DMS79 (cell line): ENCODE measurements around the gene CDC37L1.

Source experiments
- DNase-seq: peaks from one replicate; lab custom pipeline; 2025; lab: John Stamatoyannopoulos, UW

Gene CDC37L1

DNA sequence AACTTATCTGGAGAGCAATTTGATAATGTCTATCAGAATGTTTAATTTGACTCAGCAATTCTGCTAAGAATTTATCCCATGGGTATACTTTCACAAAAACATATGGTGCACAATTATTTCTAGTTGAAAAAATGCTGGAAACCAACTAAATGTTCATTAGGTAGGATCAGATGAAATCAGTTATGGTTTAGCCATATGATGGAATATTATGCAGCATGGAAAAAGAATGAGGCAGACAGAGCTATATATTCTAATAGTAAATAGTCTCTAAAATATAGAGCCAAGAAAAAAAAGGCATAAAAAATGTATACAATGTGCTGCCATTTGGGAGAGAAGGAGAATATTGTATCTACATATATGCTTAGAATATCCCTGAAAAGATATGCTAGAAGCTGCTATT is 9.5 kb upstream of the CDC37L1 start:
- DNase-seq = no peak

DNA sequence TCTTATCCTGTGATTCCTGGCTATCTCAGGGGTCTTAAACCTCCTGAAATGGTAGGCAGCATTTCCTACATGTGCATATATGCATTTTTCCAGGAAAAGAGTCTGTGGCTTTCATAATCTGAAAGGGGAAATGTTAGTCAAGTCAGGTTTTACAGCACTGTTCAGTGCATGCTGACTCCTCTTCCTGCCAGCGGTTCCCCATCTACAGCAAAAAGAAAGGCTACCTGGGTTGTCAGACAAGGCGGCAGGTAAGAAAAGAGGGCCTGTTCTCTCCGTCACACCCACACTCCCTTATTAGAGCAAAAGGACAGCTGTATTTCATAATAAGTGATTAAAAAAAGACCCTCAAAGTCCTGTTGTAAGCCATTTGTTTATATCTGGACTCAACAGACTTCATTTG is 8.8 kb upstream of the CDC37L1 start:
- DNase-seq = no peak

DNA sequence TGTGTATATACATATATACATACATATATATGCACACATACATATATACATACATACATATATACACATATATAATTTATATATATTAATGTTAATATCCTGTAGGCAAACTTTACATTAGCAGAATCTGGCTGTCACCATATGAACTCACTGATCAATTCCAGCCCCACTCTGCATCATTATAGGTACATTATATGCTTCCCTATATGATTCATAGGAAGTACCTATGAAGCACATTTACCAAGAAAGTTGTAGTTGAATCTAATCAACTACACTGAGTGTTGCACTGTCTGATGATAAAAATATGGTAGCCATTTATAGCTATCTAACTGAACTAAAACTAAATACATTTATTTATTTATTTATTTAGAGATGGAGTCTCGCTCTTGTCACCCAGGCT is 7.6 kb upstream of the CDC37L1 start:
- DNase-seq = no peak

DNA sequence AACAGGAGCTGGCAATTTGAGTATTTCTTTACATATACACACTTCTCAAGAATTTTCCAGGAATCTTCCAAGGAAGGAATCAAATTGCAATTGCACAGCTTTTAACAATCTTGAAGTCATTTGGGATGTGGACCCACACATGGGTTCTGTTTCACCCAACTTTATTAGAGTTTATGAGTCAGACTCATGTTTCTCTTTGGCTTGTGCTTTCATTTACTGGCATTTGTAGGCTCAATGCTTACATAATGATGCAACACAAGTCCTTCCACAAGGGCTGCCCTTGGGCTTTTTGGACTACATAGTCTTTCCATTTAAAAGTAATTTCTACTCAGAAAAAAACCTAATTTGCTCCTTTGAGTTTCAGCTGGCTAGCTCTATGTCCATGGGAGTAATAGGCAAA is 4.6 kb upstream of the CDC37L1 start:
- no peak for DNase-seq

DNA sequence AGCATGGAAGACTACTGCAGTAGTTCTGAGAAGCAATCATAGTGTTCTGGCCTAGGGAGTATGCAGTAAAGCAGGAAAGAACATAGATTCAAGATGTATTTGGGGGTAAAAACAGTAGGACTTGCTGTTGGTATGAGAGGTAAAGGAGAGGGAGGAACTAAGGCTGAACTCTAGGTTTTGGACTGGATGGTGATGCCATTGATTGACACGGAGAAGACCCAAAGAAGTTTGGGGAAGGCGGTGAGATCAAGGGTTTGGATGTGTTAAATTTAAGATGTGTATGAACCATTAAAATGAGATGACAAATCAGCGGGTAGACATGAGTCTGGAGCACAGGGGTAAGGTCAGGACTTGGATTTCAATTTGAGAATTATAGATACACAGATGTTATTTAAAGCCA is 2.0 kb upstream of the CDC37L1 start:
- no peak for DNase-seq

DNA sequence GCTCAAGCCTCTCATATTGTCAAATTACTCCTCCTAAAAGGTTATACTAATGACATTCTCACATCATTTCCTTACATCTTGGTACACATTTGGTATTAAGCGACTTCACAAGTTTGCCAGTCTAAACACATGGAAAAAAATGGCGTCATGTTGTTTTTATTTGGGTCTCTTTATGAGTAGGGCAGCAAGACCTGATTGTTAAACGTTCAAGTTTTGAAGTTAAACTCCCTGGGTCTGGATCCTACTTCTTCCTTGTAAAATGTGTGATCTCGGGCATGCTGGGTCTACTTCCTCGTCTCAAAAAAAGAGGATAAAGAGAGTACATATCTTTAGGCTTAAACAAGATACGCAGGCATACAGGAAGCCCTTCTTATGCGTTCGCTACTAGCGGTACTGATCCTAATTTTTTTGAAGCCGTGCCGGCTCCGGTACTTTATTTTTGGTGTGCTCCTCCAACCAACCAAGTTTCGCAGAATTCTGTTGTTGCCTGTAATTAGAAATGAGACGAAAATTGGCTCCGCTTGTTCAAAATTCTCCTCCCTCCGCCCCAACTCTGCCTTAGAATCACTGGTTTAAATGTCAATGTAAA is 596 bp upstream of the CDC37L1 start:
- DNase-seq = no peak

DNA sequence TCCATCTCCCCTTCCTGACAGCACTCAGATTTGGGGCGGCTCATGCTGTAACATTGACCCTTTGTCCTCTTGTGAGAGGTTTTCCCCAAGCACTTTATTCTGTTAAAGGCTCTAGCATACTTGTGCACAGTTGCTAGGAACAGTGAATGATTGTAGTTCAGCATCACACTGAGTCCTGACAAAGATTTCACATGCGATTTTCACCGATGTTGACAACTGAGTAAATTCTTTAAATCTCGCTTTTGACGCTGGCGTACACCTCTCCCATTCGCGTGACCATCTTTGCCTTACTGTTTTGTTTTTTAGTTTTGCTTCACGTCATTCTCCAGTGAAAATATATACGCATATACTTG is 780 bp downstream of the CDC37L1 start:
- DNase-seq = no peak

DNA sequence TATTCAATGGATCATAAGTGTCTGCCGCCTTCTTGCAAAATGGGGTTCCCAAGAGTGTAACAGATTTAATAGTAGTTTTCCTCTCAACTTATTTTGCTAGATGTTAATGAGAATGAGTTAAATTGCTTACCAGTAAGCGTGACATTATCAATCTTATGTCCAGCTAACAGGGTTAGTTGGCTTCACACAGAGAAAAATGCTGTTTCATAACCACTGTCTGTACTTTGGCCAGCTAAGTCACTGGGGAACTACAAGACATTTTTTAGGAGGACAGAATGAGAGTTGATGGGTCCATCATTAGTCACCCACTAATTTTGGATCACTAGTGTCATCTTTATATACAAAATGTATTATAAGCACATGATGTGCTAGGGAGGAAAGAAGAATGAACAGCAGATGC is 1.4 kb downstream of the CDC37L1 start:
- DNase-seq = no peak

DNA sequence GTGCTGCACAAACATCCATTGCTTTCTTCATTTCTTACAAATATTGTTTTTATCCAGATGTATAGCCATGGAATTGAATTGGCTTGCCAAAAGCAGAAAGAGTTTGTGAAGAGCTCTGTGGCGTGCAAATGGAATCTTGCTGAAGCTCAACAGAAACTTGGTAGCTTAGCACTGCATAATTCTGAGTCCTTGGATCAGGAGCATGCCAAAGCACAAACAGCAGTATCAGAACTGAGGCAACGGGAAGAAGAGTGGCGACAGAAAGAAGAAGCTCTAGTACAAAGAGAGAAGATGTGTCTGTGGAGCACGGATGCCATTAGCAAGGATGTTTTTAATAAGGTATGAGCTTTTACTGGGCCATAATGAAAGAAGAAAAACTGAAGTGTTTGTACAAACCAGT is 5.5 kb downstream of the CDC37L1 start:
- DNase-seq = no peak

DNA sequence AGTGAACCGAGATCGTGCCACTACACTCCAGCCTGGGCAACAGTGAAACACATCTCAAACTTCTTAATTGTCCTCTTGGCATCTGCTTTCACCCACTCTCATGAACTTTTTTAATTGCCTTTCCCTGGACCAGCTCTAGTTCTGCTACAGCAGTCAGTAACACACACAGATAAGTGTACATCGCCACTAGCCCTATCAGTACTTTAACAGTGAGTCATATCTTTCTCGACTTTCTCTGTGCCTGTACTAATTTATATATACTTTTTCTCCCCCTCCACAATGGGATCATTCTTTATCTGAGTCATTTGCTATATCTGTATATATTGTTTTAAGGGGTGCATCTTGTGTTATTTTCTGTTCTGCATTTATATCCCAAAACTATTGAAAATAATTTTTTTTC is 6.7 kb downstream of the CDC37L1 start:
- DNase-seq = no peak

DNA sequence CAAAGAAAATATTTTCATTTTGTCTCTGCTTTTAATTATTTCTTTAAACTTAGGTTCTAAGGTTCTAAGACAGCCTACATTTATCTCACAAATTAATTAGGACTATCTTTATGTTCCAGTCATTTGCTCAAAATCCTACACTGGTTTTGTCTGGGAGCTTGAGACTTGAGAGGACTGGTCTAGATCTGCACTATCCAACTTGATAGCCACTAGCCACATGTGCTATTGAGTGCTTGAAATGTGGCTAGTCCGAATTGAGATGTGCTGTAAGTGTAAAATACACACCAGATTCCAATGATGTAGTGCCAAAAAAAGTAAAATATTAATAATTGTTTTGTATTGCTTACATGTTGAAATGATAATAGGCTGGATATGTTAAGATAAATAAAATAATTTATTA is 7.2 kb downstream of the CDC37L1 start:
- DNase-seq = no peak

DNA sequence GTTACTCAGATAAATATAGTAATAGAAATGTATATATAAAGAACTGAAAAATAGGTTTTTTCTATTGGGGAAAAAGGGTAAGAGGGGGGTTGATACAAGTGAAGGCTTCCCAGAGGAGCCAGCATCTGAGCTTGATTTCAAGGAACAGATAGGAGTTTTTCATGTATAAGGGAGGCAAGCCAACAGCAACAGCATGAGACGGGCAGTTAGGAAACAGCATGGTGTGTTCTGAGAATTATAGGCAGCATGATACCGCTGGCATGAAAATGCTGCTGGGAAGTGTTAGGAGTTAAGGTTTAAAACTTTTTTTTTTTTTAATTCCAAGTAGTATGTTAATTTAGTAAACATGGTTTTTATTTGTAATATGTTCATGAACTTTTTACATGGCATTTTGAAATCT is 9.7 kb downstream of the CDC37L1 start:
- DNase-seq = no peak

DNA sequence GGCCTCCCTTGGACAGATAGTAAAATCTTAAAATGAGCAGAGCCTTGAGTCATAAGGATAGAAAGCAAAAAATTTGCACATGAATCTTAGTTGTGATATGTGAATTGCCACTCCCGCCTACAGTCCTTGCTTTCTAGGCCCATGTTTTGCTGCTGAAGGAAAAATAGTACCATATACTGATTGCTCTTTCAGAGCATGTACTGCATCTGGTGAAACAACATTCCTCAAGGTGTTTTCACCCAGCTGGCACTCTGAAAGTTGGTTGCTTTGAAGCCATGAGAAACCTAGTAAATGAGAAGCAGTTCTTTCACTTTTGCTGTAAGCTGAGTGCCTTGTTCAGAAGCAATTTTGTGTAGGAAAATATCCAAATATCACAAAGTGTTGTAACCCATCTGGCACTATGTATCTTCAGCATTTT is 10.3 kb downstream of the CDC37L1 start:
- no peak for DNase-seq

DNA sequence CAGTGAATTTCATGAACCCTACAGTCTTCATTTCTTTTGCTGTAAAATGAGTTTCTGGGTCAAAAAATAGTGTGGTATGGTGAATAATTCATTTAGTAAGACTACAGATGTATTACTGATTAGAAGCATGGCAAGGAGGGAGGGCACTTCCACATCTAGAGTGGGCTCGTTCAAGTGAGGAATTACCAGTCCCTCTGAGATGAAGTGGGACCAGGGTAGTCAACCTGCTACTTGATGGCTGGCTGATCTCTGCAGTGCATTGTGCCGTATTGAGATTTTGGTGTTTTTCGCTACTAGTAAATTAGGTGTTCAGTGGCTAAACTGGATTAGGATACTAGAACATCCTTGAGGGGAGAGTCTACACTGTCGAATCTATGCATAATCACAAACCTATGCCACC is 10.8 kb downstream of the CDC37L1 start:
- DNase-seq = no peak

DNA sequence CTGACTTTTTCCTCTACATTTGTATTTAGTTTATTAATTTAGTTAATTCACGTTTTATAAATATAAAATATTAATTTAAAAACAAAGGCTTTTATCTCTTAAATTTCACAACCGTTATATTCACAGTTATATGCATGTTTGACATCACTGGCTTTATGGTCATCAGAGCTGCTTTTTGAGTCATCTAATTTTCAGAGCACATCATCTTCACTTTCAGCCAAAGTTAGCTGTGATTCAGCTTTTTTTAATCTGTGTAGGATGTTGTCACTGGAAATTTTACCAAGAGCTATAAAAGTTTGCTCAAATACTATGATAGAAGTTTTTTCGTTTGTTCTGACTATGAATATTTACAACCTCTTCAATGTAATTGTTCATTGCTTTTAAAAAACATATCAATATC is 12.4 kb downstream of the CDC37L1 start:
- no peak for DNase-seq

DNA sequence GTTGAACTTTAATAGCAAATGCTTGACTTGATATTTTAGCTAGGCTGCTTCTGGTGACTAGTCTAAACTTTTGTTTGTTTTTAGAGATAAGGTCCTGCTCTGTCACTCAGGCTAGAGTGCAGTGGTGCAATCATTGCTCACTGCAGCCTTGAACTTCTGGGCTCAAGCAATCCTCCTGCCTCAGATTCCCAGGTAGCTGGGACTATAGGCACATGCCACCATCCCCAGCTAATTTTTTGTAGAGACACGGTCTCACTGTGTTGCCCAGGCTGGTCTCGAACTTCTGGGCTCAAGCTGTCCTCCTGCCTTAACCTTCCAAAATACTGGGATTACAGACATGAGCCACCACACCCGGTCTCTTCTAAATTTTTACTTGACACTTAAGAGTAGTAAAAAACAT is 20.7 kb downstream of the CDC37L1 start:
- DNase-seq = no peak

DNA sequence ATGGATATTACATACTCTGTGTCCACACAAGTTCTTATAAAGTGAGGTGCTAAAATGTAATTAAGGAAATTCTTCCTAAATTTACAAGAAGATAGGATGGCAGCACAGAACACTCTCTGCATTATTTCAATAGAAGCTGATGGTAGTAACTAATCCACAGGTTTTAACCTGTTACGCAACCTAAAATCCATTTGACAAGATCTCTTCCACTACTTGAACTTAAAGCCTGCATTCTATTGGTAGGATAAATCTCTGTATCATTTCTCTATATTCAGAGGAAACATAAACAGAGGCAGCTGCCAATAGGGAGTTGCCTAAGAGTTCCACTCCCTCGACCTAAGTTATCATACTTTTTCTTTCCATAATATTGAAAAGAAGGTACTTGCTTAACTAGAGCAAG is 21.6 kb downstream of the CDC37L1 start:
- DNase-seq = no peak

DNA sequence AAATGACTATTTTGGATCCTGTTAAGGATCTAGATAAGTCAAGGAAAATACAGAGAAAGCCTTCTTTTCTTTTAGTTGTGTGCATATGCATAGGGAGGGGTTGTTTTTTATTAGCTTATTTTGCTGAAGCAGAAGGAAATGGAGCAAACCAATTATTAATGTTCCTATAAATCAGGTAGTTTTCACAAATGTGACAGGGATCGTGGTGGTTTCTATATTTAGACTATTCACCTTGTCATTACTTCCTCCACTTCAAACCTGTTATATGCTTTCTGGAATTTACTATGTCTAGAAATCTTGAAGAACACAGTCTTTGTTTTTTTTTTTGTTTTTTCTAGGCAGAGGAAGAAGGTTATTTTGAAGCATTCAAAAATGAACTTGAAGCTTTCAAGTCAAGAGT is 22.2 kb downstream of the CDC37L1 start:
- DNase-seq = no peak

DNA sequence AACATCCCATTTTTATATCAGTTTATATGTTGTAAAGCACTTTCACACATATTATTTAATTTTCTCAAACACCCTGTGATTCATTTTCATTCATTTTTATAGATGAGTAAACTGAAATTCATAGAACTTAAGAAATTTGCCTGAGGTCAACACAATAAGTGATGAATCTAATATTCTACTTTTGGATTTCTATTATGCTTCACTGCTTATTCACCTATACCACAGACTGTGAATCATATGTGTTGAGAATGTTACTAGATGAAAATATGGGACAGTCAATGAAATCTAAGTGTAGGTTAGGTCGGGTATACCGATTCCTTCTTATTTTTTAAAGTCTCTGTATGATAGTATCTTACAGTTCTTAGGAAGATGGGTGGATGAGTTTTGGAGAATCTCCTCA is 24.8 kb downstream of the CDC37L1 start:
- DNase-seq = no peak

DNA sequence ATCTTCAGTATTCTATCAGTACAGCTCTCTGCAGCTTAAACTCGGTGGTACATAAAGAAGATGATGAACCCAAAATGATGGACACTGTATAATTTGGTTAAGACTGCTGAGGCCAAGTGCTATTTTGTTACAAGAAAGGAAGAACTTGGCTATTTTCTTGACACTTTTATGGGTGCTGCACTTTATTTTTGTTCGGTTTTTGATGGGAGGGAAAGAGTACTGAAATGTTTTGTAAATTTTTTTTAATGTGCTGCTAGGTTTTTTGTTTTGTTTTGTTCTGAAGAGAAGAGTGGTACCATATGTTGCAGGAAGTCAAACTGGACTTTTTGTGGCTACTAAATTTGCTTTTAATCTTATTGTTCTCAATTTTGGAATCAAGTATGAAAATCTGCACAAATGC is 26.7 kb downstream of the CDC37L1 start:
- DNase-seq = no peak

DNA sequence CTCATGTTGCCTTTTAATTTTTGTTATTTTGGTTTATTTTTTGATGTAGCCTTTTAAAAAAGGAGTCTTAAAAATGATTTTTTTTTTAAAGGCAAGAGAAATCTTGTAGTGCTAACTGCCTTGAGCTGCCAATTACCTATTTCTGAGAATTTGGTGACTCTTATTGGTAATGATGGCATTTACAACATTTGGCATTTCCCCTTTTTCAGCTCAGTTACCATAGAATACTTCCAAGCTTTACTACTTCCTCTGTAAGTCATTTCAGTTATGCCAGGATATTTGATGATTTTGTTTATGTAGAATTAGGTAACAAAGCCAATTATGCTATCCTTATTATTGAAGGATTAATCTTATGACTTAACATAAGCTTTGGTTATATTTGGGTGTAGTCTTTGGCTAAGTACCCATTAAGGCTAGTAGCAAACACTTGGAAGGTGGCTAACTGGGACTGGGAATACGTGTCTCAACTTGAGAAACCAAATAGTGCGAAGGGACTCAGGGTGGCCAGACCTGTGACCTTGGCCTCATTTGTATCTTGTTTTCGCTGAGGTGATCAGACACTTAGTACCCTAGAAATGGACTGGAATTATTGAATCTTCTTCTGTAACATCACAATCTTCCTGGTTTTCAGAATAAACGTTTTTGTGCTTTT is 27.7 kb downstream of the CDC37L1 start:
- DNase-seq = no peak

DNA sequence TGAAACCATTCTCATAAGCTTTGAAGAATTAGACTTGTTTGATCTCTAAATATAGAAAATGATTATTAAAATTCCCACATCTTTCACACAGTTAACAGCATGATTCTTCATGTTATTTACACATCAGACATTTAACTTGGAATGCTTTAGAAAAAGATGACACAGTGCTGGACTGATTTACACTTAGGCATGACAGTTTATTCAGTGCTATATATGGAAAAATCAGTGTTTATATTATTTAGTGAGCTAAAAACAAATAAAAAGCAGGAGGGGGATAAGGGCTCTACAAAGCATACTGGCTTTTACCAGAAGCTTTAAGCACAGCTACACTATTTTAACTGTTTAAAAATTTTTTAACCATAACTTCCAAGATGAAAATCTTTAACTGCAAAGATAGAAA is 30.0 kb downstream of the CDC37L1 start:
- no peak for DNase-seq

DNA sequence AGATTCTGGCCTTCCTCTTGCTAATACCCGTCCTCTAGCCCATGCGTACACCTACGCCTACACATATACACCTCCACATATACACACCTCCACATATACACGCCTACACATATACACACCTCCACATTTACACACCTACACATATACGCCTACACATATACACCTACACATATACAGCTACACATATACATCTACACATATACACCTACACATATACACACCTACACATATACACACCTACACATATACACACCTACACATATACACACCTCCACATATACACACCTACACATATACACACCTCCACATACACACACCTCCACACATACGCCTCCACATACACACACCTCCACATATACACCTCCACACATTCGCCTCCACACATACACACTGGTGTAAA is 34.5 kb downstream of the CDC37L1 start:
- no peak for DNase-seq

DNA sequence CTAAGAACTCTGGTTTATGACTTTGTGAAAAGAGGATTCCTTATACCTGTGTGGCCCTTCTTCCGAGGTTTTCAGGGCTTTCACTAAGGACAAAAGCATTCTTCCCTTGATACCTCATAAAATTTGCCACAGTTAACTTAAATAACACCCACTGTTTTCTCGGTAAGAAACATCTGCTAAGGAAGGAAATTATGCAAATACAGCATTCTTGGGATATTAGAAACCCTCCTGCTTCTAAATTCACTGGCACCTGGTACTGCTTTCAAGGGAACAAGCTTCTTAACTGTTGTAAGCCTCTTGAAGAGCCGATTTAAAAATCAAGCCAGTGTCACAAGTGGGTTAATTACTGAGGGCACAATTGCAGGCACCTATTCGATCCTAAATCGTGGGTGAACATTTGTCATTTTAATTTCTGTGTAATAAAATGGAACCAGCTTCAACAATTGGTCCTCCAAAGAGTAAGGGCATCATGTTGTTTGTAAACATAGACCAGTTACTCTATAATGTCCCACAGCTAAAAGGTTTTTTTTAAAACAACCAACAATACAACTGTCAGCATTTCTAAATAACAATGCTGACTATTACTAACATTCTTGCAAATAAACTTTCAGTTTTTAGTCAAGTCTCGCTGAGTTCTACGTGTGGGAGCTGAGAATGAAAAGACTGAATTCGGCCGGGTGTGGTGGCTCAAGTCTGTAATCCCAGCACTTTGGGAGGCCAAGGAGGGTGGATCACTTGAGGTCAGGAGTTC is 35.1 kb downstream of the CDC37L1 start:
- DNase-seq = no peak
